Erythroblast (primary cell): ENCODE measurements around the gene MCF2L2.

ENCODE experiments used
- GATA1 ChIP-seq: IDR thresholded peaks from 2 replicates; pipeline ENCODE4 v1.6.1; 2011; ENCODE audit warnings: low read depth, mild to moderate bottlenecking, control low read depth, low read length, moderate library complexity
- POLR2A ChIP-seq: IDR thresholded peaks from 2 replicates; pipeline ENCODE4 v1.6.1; 2011; ENCODE audit warnings: mild to moderate bottlenecking, low read length

DNA sequence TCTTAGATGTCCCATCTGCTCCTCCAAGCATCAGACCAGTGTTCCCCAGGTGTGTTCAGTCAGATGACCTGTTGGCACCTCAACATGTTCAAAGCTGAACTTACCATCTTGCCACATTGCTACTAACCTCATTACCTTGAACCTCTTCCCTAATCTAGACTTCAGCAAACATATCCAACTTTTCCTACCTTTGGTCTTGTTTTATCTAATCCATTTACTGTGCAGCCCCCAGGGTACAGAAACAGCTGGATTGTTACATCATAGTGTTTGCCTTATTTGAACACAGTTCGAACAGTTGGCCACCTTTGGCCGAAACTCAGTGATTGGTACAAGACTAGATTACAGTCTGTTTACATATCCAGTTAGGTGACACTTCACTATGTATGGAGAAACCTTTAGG, 36.1 kb upstream of the MCF2L2 start:
- TF ChIP-seq POLR2A: no peak
- no peak for TF ChIP-seq GATA1
